ENCODE measurements around the gene PTPN2.
"Not testable (repeated sequence)": the region's sequence is repeated elsewhere in the genome, so short reads cannot be mapped to it uniquely, and the experiment has no call there.

Gene PTPN2

GRCh38 chr18:12825230-12825629 lies 58.8 kb downstream of the PTPN2 start:
- no peak for DNase-seq (ENCODE audit: low read depth in 2 of 2)

- no peak for DNase-seq (ENCODE audit: low read depth in 2 of 2)
Observed at GRCh38 chr18:12823892-12824291, 60.1 kb downstream of the PTPN2 start.

GRCh38 chr18:12821408-12821807 lies 62.6 kb downstream of the PTPN2 start:
- no peak for DNase-seq (ENCODE audit: low read depth in 2 of 2)

- no peak for DNase-seq (ENCODE audit: low read depth in 2 of 2)
Observed at GRCh38 chr18:12820506-12820905, 63.5 kb downstream of the PTPN2 start.

GRCh38 chr18:12819841-12820240 lies 64.2 kb downstream of the PTPN2 start:
- no peak for DNase-seq (ENCODE audit: low read depth in 2 of 2)

GRCh38 chr18:12819322-12819721 lies 64.7 kb downstream of the PTPN2 start:
- DNase-seq (ENCODE audit: low read depth in 2 of 2), result no peak

GRCh38 chr18:12818243-12818642 lies 65.8 kb downstream of the PTPN2 start:
- no peak for DNase-seq (ENCODE audit: low read depth in 2 of 2)

GRCh38 chr18:12816451-12816850 lies 67.6 kb downstream of the PTPN2 start:
- no peak for DNase-seq (ENCODE audit: low read depth in 2 of 2)

- DNase-seq (ENCODE audit: low read depth in 2 of 2), result no peak
Observed at GRCh38 chr18:12811191-12811950, 72.7 kb downstream of the PTPN2 start.

- DNase-seq (ENCODE audit: low read depth in 2 of 2), result no peak
Observed at GRCh38 chr18:12803069-12803936, 80.7 kb downstream of the PTPN2 start.

GRCh38 chr18:12802538-12802937 lies 81.5 kb downstream of the PTPN2 start:
- DNase-seq (ENCODE audit: low read depth in 2 of 2), result no peak

- no peak for DNase-seq (ENCODE audit: low read depth in 2 of 2)
Observed at GRCh38 chr18:12796448-12796847, 87.6 kb downstream of the PTPN2 start.

GRCh38 chr18:12791610-12792009 lies 92.4 kb downstream of the PTPN2 start:
- DNase-seq (ENCODE audit: low read depth in 2 of 2), result no peak

- no peak for DNase-seq (ENCODE audit: low read depth in 2 of 2)
Observed at GRCh38 chr18:12786669-12787068, 97.4 kb downstream of the PTPN2 start.

GRCh38 chr18:12783524-12783923 lies 100.5 kb downstream of the PTPN2 start:
- DNase-seq (ENCODE audit: low read depth in 2 of 2), result no peak

GRCh38 chr18:12782521-12782920 lies 101.5 kb downstream of the PTPN2 start:
- DNase-seq (ENCODE audit: low read depth in 2 of 2), result no peak

GRCh38 chr18:12779456-12779855 lies 104.6 kb downstream of the PTPN2 start:
- DNase-seq (ENCODE audit: low read depth in 2 of 2), result no peak

GRCh38 chr18:12779043-12779442 lies 105.0 kb downstream of the PTPN2 start:
- DNase-seq (ENCODE audit: low read depth in 2 of 2), result no peak

- no peak for DNase-seq (ENCODE audit: low read depth in 2 of 2)
Observed at GRCh38 chr18:12777500-12777944, 106.5 kb downstream of the PTPN2 start.

GRCh38 chr18:12776821-12777471 lies 107.1 kb downstream of the PTPN2 start:
- no peak for DNase-seq (ENCODE audit: low read depth in 2 of 2)

- not testable (repeated sequence) for DNase-seq (ENCODE audit: low read depth in 2 of 2)
Observed at GRCh38 chr18:12776415-12776814, 107.6 kb downstream of the PTPN2 start.

GRCh38 chr18:12774982-12775381 lies 109.1 kb downstream of the PTPN2 start:
- DNase-seq (ENCODE audit: low read depth in 2 of 2), result no peak

Data from fibroblast of skin of left biceps (primary cell).